ENCODE data around the gene UBASH3B.

Gene UBASH3B

DNA sequence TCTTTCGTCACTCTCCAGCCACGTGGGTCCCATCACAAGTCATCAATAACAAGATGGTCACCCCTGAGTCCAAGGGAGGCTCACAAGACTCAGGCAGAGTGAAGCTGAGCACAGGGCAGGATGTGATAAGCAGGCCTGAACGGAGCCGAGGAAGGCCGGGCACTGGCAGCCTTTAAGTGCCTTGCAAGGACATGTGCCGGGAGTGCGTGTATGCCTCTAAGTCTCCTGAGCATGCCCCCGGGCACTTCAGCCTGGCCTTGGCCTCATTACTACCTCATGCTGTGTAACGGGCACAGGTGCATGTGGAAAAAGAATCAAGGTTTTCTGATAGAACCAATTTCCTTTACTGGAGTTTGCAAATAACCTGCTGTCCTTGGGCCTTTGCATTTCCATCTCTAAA is 55.8 kb downstream of the UBASH3B start:
- no peak for DNase-seq (ENCODE audit: low read depth)
- TF ChIP-seq, protein P1, sequence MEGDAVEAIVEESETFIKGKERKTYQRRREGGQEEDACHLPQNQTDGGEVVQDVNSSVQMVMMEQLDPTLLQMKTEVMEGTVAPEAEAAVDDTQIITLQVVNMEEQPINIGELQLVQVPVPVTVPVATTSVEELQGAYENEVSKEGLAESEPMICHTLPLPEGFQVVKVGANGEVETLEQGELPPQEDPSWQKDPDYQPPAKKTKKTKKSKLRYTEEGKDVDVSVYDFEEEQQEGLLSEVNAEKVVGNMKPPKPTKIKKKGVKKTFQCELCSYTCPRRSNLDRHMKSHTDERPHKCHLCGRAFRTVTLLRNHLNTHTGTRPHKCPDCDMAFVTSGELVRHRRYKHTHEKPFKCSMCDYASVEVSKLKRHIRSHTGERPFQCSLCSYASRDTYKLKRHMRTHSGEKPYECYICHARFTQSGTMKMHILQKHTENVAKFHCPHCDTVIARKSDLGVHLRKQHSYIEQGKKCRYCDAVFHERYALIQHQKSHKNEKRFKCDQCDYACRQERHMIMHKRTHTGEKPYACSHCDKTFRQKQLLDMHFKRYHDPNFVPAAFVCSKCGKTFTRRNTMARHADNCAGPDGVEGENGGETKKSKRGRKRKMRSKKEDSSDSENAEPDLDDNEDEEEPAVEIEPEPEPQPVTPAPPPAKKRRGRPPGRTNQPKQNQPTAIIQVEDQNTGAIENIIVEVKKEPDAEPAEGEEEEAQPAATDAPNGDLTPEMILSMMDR (IDR thresholded peaks at IDR 0.05; ENCODE audit: insufficient read depth, low read depth, low read length, missing control alignments), result no peak

DNA sequence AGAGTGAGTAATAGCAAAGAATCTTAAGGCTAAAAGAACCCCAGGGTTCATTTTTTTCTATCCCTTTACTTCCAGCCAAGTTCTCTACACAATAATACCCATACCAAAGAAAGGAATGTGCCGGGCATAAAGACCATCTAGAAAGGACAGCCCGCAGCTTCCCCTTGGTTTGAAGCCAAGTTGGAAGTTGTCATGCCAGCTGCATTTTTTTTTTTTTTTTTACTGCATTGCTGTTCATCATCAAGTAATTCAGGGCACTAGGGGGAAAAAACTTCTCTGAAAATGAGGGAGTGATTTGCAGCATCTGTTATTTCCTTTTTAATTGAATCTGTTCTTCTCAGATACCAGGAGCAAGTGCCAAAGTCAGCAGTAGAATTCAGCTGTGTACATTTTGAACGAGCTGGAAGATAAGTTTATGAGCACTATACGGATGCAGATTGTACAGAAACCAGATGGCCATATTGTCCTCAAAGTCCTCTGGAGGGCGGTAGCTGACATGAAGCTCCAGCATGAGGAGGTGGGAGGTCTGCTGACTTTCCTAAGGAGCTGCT is 56.4 kb downstream of the UBASH3B start:
- no peak overlapping the region for H3K4me3 ChIP-seq (ENCODE audit: low read length)
- TF ChIP-seq, protein P1 (IDR thresholded peaks at IDR 0.05; ENCODE audit: insufficient read depth, low read depth, low read length, missing control alignments), result no peak
- no peak for DNase-seq (ENCODE audit: low read depth)

More for the DNA sequence above, 55.8 kb downstream of the UBASH3B start:
- no peak overlapping the region for H3K4me3 ChIP-seq (ENCODE audit: low read length)

DNA sequence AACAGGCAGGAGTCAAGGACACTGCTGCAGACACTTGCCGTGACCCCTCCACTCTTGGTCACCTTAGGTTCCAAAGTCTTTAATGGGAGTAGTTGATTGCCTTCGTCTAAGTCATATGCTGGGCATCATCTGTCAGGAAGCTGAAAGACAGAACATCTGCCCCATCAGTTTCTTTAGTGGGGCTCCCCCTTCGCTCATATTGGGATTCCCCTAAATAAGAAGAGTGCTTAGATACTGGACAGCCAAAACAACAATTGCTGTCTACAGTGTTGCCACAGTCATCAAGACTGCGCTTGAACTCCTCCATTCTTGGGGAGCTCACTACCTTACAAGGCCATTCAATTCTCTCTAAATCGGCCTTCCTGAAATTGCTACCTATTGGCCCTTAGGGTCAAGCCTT is 58.5 kb downstream of the UBASH3B start:
- no peak overlapping the region for H3K4me3 ChIP-seq (ENCODE audit: low read length)
- no peak for DNase-seq (ENCODE audit: low read depth)
- TF ChIP-seq, protein P1 (IDR thresholded peaks at IDR 0.05; ENCODE audit: insufficient read depth, low read depth, low read length, missing control alignments), result no peak

DNA sequence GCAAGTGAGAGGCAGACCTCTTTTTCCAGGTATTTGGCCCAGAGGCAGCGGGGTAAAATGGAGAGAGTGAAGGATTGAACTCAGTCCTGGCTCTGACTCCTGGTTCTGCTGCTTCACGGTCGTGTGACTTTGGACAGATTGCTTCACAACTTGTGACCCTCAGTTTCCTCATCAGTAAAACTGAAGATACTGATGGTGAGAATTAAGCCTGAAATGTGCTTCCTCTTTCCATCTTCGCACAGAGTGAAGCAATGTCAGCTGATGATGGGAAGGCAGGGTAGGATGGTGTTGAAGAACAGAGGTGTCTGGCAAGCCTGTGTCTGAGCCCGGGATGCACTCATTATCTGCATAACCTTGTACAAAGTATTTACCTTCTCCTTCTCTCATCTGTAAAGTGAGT is 59.0 kb downstream of the UBASH3B start:
- TF ChIP-seq, protein P1 (IDR thresholded peaks at IDR 0.05; ENCODE audit: insufficient read depth, low read depth, low read length, missing control alignments), result no peak
- DNase-seq (ENCODE audit: low read depth), result no peak
- no peak overlapping the region for H3K4me3 ChIP-seq (ENCODE audit: low read length)

DNA sequence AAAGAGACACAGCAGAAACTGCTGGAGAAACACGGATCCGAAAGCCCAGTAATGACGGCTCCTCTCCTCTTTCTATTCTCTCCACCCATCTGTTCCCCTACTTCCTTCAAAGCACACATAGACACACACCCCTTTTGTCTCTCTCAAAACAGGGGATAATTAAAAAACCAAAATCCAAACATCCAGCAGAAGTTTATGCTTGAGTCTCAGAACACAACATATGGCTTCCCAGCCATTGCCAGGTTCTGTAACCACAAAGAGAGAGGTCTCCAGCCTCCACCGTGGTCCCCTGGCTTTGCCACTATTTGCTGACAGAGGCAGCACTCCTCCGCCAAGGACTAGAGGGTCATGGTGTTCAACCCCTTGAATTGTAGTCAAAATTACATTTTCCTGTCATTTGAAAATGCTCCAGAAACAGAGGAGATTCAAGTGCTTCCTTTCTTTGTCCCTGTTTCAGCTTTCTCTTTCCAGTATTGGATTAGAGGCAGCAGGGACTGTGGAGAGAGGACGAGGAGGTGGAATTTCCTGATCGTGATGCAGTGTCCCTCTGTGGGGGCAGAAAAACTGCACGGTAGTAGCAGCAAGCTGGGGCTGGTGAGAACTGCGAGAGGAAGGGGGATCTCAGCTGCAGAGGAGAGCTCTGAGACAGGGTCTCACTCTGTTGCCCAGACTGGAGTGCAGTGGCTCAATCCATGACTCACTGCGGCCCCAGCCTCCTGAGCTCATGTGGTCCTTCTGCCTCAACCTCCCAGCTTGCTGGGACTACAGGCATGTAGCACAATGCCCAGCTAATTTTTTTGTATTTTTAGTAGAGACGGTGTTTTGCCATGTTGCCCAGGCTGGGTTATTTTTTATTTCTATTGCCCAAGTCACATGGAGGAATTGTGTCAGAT is 60.3 kb downstream of the UBASH3B start:
- no peak overlapping the region for H3K4me3 ChIP-seq (ENCODE audit: low read length)
- TF ChIP-seq, protein P1 (IDR thresholded peaks at IDR 0.05; ENCODE audit: insufficient read depth, low read depth, low read length, missing control alignments), result no peak
- no peak for DNase-seq (ENCODE audit: low read depth)

DNA sequence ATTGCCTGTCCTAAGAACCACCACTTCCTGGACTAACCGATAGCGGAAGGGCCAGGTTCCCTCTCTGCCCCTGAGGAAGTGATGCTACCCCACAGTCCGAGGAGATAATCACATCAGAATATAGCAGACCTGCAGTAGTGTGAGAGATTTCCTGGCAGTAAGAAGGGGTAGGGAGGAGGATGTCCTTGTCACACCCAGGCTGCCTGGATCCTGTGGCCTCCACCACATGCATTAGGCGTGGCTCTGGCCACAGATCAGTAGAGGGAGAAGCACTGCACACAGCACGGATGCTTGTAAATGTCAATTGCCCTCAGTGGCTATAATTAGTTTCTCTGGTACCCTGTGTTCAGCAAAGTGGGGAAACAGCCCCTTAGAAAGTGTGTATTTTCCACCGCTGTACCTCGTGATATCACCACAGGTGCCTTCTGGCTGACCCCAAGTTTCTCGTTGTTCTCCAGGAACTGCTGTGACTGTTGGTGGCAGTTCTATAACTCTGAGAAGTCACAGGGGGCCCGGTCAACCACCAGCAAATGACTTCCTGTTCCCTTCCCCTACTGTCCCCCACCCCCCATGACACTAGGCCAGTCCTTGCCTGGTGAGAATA is 61.8 kb downstream of the UBASH3B start:
- no peak overlapping the region for H3K4me3 ChIP-seq (ENCODE audit: low read length)
- TF ChIP-seq, protein P1 (IDR thresholded peaks at IDR 0.05; ENCODE audit: insufficient read depth, low read depth, low read length, missing control alignments), result no peak
- DNase-seq (ENCODE audit: low read depth), result no peak

All from epithelial cell of esophagus (primary cell).